ENCODE data around the gene TMA16.

DNA sequence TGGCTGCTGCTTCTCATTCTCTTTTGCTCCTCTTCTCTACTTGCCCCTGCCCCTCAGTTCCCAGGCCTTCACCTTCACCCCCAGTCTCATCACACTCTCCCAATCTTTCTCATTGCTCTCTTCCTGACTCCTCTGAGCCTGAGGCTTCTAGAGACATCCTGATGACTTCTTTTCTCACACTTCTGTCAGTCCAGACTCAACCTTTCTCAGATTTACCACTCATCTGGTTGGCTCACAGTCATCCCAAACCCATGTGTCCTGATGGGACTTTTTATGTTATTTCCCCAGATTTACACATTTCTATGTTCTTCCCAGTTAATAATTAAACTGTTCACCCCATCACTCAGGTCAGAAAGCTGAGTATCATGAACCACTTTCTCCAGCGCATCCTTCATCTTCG, 68.0 kb downstream of the TMA16 start:
- TF ChIP-seq, protein P1, sequence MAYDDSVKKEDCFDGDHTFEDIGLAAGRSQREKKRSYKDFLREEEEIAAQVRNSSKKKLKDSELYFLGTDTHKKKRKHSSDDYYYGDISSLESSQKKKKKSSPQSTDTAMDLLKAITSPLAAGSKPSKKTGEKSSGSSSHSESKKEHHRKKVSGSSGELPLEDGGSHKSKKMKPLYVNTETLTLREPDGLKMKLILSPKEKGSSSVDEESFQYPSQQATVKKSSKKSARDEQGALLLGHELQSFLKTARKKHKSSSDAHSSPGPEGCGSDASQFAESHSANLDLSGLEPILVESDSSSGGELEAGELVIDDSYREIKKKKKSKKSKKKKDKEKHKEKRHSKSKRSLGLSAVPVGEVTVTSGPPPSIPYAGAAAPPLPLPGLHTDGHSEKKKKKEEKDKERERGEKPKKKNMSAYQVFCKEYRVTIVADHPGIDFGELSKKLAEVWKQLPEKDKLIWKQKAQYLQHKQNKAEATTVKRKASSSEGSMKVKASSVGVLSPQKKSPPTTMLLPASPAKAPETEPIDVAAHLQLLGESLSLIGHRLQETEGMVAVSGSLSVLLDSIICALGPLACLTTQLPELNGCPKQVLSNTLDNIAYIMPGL (CRISPR knock-in tag; IDR thresholded peaks at IDR 0.05; ENCODE audit: borderline replicate concordance), result no peak
- TF ChIP-seq, protein P2, sequence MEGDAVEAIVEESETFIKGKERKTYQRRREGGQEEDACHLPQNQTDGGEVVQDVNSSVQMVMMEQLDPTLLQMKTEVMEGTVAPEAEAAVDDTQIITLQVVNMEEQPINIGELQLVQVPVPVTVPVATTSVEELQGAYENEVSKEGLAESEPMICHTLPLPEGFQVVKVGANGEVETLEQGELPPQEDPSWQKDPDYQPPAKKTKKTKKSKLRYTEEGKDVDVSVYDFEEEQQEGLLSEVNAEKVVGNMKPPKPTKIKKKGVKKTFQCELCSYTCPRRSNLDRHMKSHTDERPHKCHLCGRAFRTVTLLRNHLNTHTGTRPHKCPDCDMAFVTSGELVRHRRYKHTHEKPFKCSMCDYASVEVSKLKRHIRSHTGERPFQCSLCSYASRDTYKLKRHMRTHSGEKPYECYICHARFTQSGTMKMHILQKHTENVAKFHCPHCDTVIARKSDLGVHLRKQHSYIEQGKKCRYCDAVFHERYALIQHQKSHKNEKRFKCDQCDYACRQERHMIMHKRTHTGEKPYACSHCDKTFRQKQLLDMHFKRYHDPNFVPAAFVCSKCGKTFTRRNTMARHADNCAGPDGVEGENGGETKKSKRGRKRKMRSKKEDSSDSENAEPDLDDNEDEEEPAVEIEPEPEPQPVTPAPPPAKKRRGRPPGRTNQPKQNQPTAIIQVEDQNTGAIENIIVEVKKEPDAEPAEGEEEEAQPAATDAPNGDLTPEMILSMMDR (IDR thresholded peaks at IDR 0.05), result no peak
- TF ChIP-seq, protein P3, sequence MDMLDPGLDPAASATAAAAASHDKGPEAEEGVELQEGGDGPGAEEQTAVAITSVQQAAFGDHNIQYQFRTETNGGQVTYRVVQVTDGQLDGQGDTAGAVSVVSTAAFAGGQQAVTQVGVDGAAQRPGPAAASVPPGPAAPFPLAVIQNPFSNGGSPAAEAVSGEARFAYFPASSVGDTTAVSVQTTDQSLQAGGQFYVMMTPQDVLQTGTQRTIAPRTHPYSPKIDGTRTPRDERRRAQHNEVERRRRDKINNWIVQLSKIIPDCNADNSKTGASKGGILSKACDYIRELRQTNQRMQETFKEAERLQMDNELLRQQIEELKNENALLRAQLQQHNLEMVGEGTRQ (IDR thresholded peaks at IDR 0.05), result no peak
- TF ChIP-seq POLR2A (IDR thresholded peaks at IDR 0.05; ENCODE audit: low read length) (no peak), FOSL2 (IDR thresholded peaks at IDR 0.05) (no peak), FOSL2 (CRISPR knock-in tag; IDR thresholded peaks at IDR 0.05) (no peak), SREBF2 (IDR thresholded peaks at IDR 0.05) (no peak), HDAC2 (IDR thresholded peaks at IDR 0.05) (no peak)

All from A549 (cell line).